ENCODE measurements around the gene RIPOR2.

Gene RIPOR2

GRCh38 chr6:24854077-24854666 is 81.6 kb downstream of the RIPOR2 start:
- Mint-ChIP-seq H3K36me3 (ENCODE audit: low read depth) (no peaks in the 10 kb centered on the region), H3K4me1 (peaks cover 63% of the 10 kb centered on the region), H3K27me3 (ENCODE audit: low read depth, poor library complexity) (peaks cover 4% of the 10 kb centered on the region), H3K4me3 (no peak overlapping the region), H3K27ac (peak overlapping the region; percentile 34), H3K9me3 (no peaks in the 10 kb centered on the region)
- no peak for TF ChIP-seq CTCF (IDR thresholded peaks at IDR 0.05)
- DNase-seq, result no peak

- Mint-ChIP-seq H3K36me3 (ENCODE audit: low read depth) (no peaks in the 10 kb centered on the region), H3K9me3 (no peaks in the 10 kb centered on the region), H3K4me1 (peaks cover 45% of the 10 kb centered on the region), H3K27ac (peak overlapping the region; percentile 52), H3K4me3 (no peak overlapping the region), H3K27me3 (ENCODE audit: low read depth, poor library complexity) (peaks cover 3% of the 10 kb centered on the region)
- DNase-seq, result no peak
- TF ChIP-seq CTCF (IDR thresholded peaks at IDR 0.05), result no peak
Observed at GRCh38 chr6:24851086-24851485, 84.7 kb downstream of the RIPOR2 start.

DNA sequence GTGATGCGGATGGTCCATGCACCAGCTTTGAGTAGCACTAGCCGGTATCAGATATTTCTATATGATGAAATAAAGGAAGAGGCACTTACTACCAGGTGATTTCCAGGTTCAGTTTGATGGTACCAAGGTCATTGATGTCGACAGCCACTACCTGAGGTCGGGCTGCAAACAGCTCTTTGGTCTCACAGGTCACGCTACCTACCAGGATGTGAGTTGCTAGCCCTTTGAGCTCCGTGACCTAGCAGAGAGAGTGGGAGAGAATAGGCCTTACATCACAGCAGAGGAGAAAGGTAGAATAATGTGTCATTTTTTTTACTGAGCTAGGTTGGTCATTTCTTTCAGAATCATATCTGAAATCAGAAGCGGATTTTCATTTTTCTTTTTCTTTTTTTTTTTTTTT is 86.0 kb downstream of the RIPOR2 start:
- TF ChIP-seq CTCF (IDR thresholded peaks at IDR 0.05), result no peak
- H3K27ac Mint-ChIP-seq, result peak overlapping the region; percentile 38

GRCh38 chr6:24848461-24848860 is 87.3 kb downstream of the RIPOR2 start:
- H3K27ac Mint-ChIP-seq, result no peak overlapping the region
- H3K9me3 Mint-ChIP-seq, result no peaks in the 10 kb centered on the region
- no peak overlapping the region for H3K4me3 Mint-ChIP-seq
- H3K4me1 Mint-ChIP-seq, result peaks cover 42% of the 10 kb centered on the region
- TF ChIP-seq CTCF (IDR thresholded peaks at IDR 0.05), result no peak
- DNase-seq, result no peak
- H3K27me3 Mint-ChIP-seq (ENCODE audit: low read depth, poor library complexity), result peaks cover 3% of the 10 kb centered on the region
- H3K36me3 Mint-ChIP-seq (ENCODE audit: low read depth), result no peaks in the 10 kb centered on the region

More for the DNA sequence above, 86.0 kb downstream of the RIPOR2 start:
- Mint-ChIP-seq H3K4me1 (peaks cover 41% of the 10 kb centered on the region), H3K9me3 (no peaks in the 10 kb centered on the region), H3K4me3 (no peak overlapping the region), H3K36me3 (ENCODE audit: low read depth) (no peaks in the 10 kb centered on the region), H3K27me3 (ENCODE audit: low read depth, poor library complexity) (peaks cover 3% of the 10 kb centered on the region)
- no peak for DNase-seq

DNA sequence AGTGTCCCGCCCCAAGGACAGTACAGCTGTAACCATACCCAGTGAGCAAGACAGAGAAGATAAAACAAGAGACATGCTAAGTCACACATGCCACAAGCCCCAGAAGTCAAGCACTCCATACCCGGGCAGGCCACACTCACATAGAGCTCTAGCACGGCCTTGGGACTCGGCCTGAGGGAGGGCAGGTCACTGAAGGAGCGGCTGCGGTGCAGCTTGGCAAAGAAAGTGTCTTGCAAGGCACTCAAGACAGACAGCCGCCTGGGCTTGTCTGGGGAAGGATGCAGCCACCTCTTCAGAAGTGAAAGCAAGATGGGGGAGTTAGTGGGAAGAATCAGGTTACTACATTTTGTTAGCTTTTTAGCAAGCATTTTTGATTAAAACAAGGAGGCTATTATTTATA is 88.4 kb downstream of the RIPOR2 start:
- Mint-ChIP-seq H3K9me3 (no peaks in the 10 kb centered on the region), H3K27ac (no peak overlapping the region), H3K4me1 (peaks cover 50% of the 10 kb centered on the region), H3K4me3 (no peak overlapping the region), H3K27me3 (ENCODE audit: low read depth, poor library complexity) (peaks cover 3% of the 10 kb centered on the region), H3K36me3 (ENCODE audit: low read depth) (no peaks in the 10 kb centered on the region)
- no peak for TF ChIP-seq CTCF (IDR thresholded peaks at IDR 0.05)
- no peak for DNase-seq

DNA sequence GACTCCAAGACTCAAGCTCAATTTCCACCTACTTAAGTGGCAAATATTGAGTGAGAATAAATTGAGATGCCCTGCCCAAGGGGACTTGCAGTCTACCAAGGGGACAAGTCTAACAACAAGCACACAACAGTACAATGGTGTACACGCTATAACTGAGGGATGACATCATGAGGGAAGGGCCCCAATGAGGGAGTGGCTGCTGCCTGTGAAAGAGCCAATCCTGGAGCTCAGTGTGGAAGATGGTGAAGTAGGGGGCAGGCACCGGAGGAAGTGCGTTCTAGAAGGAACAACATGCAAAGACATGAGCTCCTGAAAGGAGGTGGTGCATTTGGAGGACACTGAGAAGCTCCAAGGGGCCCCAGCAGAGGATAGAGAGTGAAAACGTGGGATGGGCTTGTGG is 90.2 kb downstream of the RIPOR2 start:
- no peaks in the 10 kb centered on the region for H3K36me3 Mint-ChIP-seq (ENCODE audit: low read depth)
- no peaks in the 10 kb centered on the region for H3K9me3 Mint-ChIP-seq
- no peak for TF ChIP-seq CTCF (IDR thresholded peaks at IDR 0.05)
- peaks cover 7% of the 10 kb centered on the region for H3K27me3 Mint-ChIP-seq (ENCODE audit: low read depth, poor library complexity)
- H3K27ac Mint-ChIP-seq, result no peak overlapping the region
- DNase-seq, result no peak
- H3K4me1 Mint-ChIP-seq, result peaks cover 39% of the 10 kb centered on the region
- no peak overlapping the region for H3K4me3 Mint-ChIP-seq

All from nephron progenitor cell (in vitro differentiated cells).